Immature natural killer cell (primary cell): Measurements from ENCODE around the gene ZDHHC11. TPM values are rescaled to one million over a fixed set of nuclear protein-coding genes. Genes with fewer than 3 reads are reported as not detected.
"Not testable (repeated sequence)": the region's sequence is repeated elsewhere in the genome, so short reads cannot be mapped to it uniquely, and the experiment has no call there.

Source experiments
- DNase-seq, 3 donors: peaks; one replicate each; pipeline ENCODE4 v3.0.0; 2022; ENCODE audit warnings: mixed read lengths in 1 of 3
- H3K27ac Mint-ChIP-seq, 6 donors: one replicate each; pipeline ENCODE4 v1.8.0; 2020; ENCODE audit warnings: mixed read lengths in 6 of 6, mild to moderate bottlenecking in 5 of 6, inconsistent platforms in 4 of 6, moderate library complexity in 3 of 6
- H3K27me3 Mint-ChIP-seq, 3 donors: one replicate each; pipeline ENCODE4 v1.8.0; 2020 to 2021; ENCODE audit warnings: low read depth in 3 of 3, mild to moderate bottlenecking in 3 of 3, mixed read lengths in 3 of 3, moderate library complexity in 3 of 3, inconsistent platforms in 1 of 3
- H3K36me3 Mint-ChIP-seq, 3 donors: one replicate each; pipeline ENCODE4 v1.8.0; 2020; ENCODE audit warnings: mixed read lengths in 3 of 3, inconsistent platforms in 2 of 3, mild to moderate bottlenecking in 2 of 3
- H3K4me1 Mint-ChIP-seq, 2 donors: one replicate each; pipeline ENCODE4 v1.8.0; 2020; ENCODE audit warnings: inconsistent platforms in 2 of 2, mild to moderate bottlenecking in 2 of 2, mixed read lengths in 2 of 2, moderate library complexity in 1 of 2
- H3K4me3 Mint-ChIP-seq, 5 donors: one replicate each; pipeline ENCODE4 v1.8.0; 2020; ENCODE audit warnings: mild to moderate bottlenecking in 5 of 5, mixed read lengths in 5 of 5, inconsistent platforms in 3 of 5, moderate library complexity in 3 of 5
- H3K9me3 Mint-ChIP-seq, 6 donors: one replicate each; pipeline ENCODE4 v1.8.0; 2020; ENCODE audit warnings: mild to moderate bottlenecking in 6 of 6, mixed read lengths in 6 of 6, inconsistent platforms in 4 of 6, moderate library complexity in 3 of 6
- polyA plus RNA-seq, 3 donors: library from polyadenylated mRNA; unstranded; fragments of 300-500 nt; fragmentation: Illumina TruSeq; gene quantifications; one replicate each; pipeline ENCODE4 v1.2.3, GENCODE V29; 2021

The ZDHHC11 gene
- polyA plus RNA-seq, 3 donors from 2014 or later: not detected

- Mint-ChIP-seq H3K4me1 (no peaks in the 10 kb centered on the region), H3K9me3 (peaks cover 0 to 1% (median 0%) of the 10 kb centered on the region in 6 donors), H3K4me3 (no peak overlapping the region), H3K36me3 (no peaks in the 10 kb centered on the region), H3K27ac (no peak overlapping the region), H3K27me3 (peaks cover 4 to 8% (median 6%) of the 10 kb centered on the region in 3 donors)
- DNase-seq: no peak
Measured at GRCh38 chr5:851553-851952, 767 bp upstream of the ZDHHC11 start.

DNA sequence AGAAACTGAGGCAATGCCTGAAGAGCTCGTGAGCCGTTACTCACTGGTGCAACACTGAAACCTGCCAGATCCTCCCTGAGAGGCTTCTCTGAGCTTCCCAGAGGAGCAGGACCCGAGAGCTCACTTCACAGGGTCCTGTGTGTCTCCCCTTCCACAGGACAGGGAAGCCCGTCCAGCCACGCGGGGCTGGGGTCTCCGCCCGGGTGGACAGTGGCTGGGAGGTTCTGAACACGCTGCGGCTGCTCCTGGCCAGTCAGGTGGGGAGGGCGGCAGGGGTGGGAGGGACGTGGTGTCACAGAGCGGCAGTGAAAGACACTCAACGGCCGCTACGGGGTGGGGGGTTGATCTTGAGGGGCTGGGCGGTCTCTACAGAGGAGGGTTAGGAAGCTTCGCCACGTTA lies 290 bp upstream of the ZDHHC11 start:
- H3K4me1 Mint-ChIP-seq: no peaks in the 10 kb centered on the region
- H3K36me3 Mint-ChIP-seq: no peaks in the 10 kb centered on the region
- DNase-seq: no peak
- peaks cover 0 to 1% (median 0%) of the 10 kb centered on the region in 6 donors for H3K9me3 Mint-ChIP-seq
- no peak overlapping the region for H3K4me3 Mint-ChIP-seq
- peaks cover 5 to 8% (median 6%) of the 10 kb centered on the region in 3 donors for H3K27me3 Mint-ChIP-seq
- H3K27ac Mint-ChIP-seq: no peak overlapping the region

GRCh38 chr5:849651-850301 lies 1.0 kb downstream of the ZDHHC11 start:
- Mint-ChIP-seq H3K4me1 (no peaks in the 10 kb centered on the region), H3K27ac (no peak overlapping the region), H3K36me3 (no peaks in the 10 kb centered on the region), H3K27me3 (peaks cover 3 to 8% (median 5%) of the 10 kb centered on the region in 3 donors), H3K4me3 (no peak overlapping the region), H3K9me3 (peaks cover 0 to 1% (median 0%) of the 10 kb centered on the region in 6 donors)
- no peak for DNase-seq

- H3K4me3 Mint-ChIP-seq: no peak overlapping the region
- no peaks in the 10 kb centered on the region for H3K36me3 Mint-ChIP-seq
- H3K4me1 Mint-ChIP-seq: no peaks in the 10 kb centered on the region
- H3K27ac Mint-ChIP-seq: no peak overlapping the region
- peaks cover 0 to 1% (median 0%) of the 10 kb centered on the region in 6 donors for H3K9me3 Mint-ChIP-seq
- no peak for DNase-seq
- peaks cover 3 to 8% (median 5%) of the 10 kb centered on the region in 3 donors for H3K27me3 Mint-ChIP-seq
Measured at GRCh38 chr5:848671-849111, 2.1 kb downstream of the ZDHHC11 start.

- not testable (repeated sequence) for H3K4me3 Mint-ChIP-seq, H3K9me3 Mint-ChIP-seq, H3K27ac Mint-ChIP-seq, H3K27me3 Mint-ChIP-seq, DNase-seq, H3K36me3 Mint-ChIP-seq, H3K4me1 Mint-ChIP-seq
Measured at GRCh38 chr5:847736-848135, 3.0 kb downstream of the ZDHHC11 start.

DNA sequence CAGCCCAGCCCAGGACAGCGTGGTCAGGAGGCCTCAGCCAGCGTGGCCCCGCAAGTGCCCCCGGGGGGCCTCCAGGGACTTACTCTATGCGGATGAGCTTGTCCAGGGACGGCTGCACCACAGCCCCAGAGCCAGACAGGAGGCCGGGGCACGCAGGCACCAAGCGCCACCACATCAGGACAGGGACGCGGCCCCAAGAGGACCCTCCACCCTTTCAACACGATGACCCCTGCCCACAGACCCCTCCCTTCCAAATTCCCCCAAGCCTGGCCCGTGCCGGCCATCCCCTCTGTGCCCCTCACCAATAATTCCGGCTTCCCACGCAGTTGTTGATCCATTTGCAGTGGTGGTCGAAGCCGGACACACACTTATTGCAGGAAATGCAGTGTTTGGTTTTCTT lies 3.6 kb downstream of the ZDHHC11 start:
- not testable (repeated sequence) for H3K9me3 Mint-ChIP-seq, DNase-seq, H3K27me3 Mint-ChIP-seq, H3K27ac Mint-ChIP-seq, H3K4me3 Mint-ChIP-seq, H3K36me3 Mint-ChIP-seq, H3K4me1 Mint-ChIP-seq

DNA sequence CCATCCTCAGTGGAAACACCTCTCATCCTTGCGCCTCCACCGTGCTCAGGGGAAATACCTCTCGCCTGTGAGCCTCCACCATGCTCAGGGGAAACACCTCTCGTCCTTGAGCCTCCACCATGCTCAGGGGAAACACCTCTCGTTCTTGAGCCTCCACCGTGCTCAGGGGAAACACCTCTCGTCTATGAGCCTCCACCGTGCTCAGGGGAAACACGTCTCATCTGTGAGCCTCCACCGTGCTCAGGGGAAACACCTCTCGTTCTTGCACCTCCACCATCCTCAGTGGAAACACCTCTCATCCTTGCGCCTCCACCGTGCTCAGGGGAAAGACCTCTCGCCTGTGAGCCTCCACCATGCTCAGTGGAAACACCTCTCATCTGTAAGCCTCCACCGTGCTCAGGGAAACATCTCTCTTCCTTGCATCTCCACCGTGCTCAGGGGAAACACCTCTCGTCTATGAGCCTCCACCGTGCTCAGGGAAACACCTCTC lies 4.1 kb downstream of the ZDHHC11 start:
- H3K36me3 Mint-ChIP-seq, H3K9me3 Mint-ChIP-seq, H3K4me3 Mint-ChIP-seq: not testable (repeated sequence)

DNA sequence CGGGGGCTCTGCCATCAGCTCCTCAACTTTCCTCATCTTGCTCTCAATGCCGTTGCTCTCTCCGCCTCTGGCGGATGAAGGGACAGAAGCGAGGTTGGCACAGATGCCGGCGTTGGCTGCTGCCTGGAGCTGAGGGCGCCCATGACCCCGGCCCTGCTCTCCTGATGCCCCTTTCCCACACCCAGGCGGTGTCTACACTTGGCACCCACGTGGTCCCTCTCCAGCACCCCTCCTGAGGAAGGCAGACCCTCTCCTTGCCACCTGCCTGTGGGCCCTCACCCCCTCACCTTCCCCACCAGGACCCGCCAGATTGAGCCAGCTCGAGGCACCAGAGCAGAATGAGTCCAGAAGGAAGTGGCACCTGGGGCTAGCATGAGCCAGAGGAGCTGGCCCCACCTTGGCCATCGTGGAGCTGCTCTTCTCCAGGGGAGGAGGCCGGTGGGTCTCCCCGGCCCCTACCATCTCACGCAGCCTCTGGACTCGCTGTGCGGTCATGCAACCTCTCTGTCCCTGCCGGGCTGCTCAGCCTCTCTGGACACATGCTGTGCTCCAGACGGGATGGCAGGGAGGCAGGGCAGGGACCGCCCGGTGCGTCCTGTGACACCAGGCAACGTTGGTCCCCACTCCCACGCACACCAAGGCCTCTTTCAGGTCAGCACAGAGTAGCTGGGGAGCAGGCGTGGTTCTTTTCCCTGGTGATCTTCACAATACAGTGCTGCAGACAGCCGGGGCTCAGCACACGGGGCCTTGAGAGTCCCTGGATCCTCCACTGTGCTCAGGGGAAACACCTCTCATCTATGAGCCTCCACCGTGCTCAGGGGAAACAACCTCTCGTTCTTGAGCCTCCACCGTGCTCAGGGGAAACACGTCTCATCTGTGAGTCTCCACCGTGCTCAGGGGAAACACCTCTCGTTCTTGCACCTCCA lies 4.8 kb downstream of the ZDHHC11 start:
- not testable (repeated sequence) for H3K9me3 Mint-ChIP-seq, H3K27me3 Mint-ChIP-seq, DNase-seq, H3K36me3 Mint-ChIP-seq, H3K27ac Mint-ChIP-seq, H3K4me3 Mint-ChIP-seq, H3K4me1 Mint-ChIP-seq

More for the DNA sequence above, 4.1 kb downstream of the ZDHHC11 start:
- not testable (repeated sequence) for H3K27ac Mint-ChIP-seq, H3K4me1 Mint-ChIP-seq, DNase-seq, H3K27me3 Mint-ChIP-seq

DNA sequence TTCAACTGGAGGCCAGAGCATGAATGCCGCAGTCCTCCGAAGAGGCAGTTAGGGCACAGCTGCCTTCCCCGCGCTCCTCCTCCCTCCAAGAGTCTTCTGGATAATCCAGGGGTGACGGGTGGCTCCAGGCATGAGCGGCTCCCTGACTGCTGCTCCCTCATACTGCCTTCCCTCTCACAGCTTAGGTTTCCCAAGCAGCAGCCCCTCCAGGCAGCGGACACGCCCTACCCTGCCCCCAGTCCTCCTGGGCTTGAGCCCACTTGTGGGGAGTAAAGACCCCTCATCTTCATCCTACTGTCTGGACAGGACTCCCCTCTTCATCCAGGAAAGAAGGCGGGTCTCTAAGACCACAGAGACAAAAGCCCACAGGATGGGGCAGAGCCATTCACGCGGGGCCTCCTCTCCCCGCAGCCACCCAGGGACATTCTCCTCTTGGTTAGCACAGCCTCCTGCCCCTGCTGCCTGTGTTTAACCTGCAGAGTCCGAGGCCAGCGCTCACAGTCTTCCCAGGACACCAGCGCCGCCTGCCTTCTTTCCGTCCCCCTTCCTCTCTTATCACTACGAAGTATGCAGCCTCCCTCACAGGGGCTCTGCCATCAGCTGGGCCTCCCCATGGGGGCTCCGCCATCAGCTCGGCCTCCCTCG lies 5.6 kb downstream of the ZDHHC11 start:
- H3K27ac Mint-ChIP-seq, H3K36me3 Mint-ChIP-seq, H3K9me3 Mint-ChIP-seq, DNase-seq, H3K4me3 Mint-ChIP-seq, H3K4me1 Mint-ChIP-seq, H3K27me3 Mint-ChIP-seq: not testable (repeated sequence)

GRCh38 chr5:844426-844825 lies 6.4 kb downstream of the ZDHHC11 start:
- H3K36me3 Mint-ChIP-seq: not testable (repeated sequence)

GRCh38 chr5:843926-844325 lies 6.9 kb downstream of the ZDHHC11 start:
- H3K4me3 Mint-ChIP-seq, H3K27me3 Mint-ChIP-seq, DNase-seq, H3K9me3 Mint-ChIP-seq, H3K36me3 Mint-ChIP-seq, H3K4me1 Mint-ChIP-seq: not testable (repeated sequence)
- H3K27ac Mint-ChIP-seq: peak overlapping the region in 1 of 6 donors; percentile 64

More at GRCh38 chr5:844426-844825, 6.4 kb downstream of the ZDHHC11 start:
- not testable (repeated sequence) for H3K4me1 Mint-ChIP-seq, H3K27me3 Mint-ChIP-seq, H3K4me3 Mint-ChIP-seq, DNase-seq, H3K27ac Mint-ChIP-seq, H3K9me3 Mint-ChIP-seq

DNA sequence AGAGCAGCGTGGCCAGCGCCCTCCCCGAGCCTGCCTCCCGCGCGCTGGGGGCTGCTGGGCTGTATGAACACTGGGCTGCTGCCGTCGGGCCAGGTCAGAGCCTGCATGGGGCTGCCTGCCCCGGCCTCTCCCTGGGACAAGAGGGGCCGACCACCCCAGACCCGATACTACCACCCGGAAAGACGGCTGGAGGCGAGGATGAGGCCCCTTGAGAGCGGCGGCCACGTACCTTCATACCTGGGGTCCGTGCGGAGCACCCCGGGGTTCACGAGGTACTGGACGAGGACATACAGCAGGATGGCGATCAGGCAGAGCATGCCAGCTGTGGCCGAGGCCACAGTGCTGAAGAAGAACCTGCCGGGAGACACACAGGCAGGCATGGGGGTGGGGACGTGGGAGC lies 7.4 kb downstream of the ZDHHC11 start:
- H3K9me3 Mint-ChIP-seq, H3K4me1 Mint-ChIP-seq, H3K27me3 Mint-ChIP-seq, DNase-seq, H3K36me3 Mint-ChIP-seq, H3K27ac Mint-ChIP-seq, H3K4me3 Mint-ChIP-seq: not testable (repeated sequence)

GRCh38 chr5:842402-843221 lies 8.2 kb downstream of the ZDHHC11 start:
- not testable (repeated sequence) for H3K27me3 Mint-ChIP-seq, H3K9me3 Mint-ChIP-seq, H3K36me3 Mint-ChIP-seq, H3K27ac Mint-ChIP-seq, DNase-seq, H3K4me3 Mint-ChIP-seq, H3K4me1 Mint-ChIP-seq
